BJ (cell line): Measurements from ENCODE around the gene PDE10A. TPM values are rescaled to one million over a fixed set of nuclear protein-coding genes. Genes with fewer than 3 reads are reported as not detected.

Experiments
- CTCF ChIA-PET: fragments of 350-600 bp; formaldehyde crosslinking; extraction: SDS; loops from one replicate; lab custom pipeline; 2021; ENCODE audit warnings: antibody characterized with exemption, inconsistent platforms; lab: Yijun Ruan, JAX
- POLR2A ChIA-PET: fragments of 300-600 bp; sonication (Branson Sonifier 250); formaldehyde crosslinking; extraction: SDS; loops from one replicate; lab custom pipeline; 2021; ENCODE audit warnings: antibody characterized with exemption; lab: Charles Lee
- DNase-seq: peaks from one replicate; pipeline ENCODE4 v3.0.0-alpha.2; 2011; ENCODE audit warnings: low read depth
- H3K27me3 ChIP-seq: 2 replicates; pipeline ENCODE4 v1.6.0; 2011; ENCODE audit warnings: low read length; ENCODE audit not compliant: control insufficient read depth, insufficient read depth
- H3K36me3 ChIP-seq: 2 replicates; pipeline ENCODE4 v1.5.1; 2011; ENCODE audit warnings: low read length; ENCODE audit not compliant: control insufficient read depth, insufficient read depth
- H3K4me3 ChIP-seq: 2 replicates; pipeline ENCODE4 v1.5.1; 2011; ENCODE audit warnings: low read depth, mild to moderate bottlenecking, control low read depth, low read length
- polyA plus RNA-seq: library from polyadenylated mRNA; depleted of rRNA; stranded (reverse); fragments of >200 nt; gene quantifications from 2 replicates; pipeline ENCODE4 v1.2.3, GENCODE V29; 2011
- TF ChIP-seq, protein P1 (sequence below): IDR thresholded peaks from 2 replicates; pipeline ENCODE4 v1.5.1; 2011; ENCODE audit warnings: low read depth, mild to moderate bottlenecking, control low read depth, inconsistent platforms, low read length, moderate library complexity; ENCODE audit not compliant: insufficient read depth

PDE10A gene
- polyA plus RNA-seq, 1 experiment = 0.36 TPM

GRCh38 chr6:165543781-165544180 lies 119.3 kb downstream of the PDE10A start:
- no peaks in the 10 kb centered on the region for H3K27me3 ChIP-seq
- H3K36me3 ChIP-seq = no peaks in the 10 kb centered on the region
- ChIA-PET POLR2A (no interaction called here), CTCF (no interaction called here)
- TF ChIP-seq, protein P1, sequence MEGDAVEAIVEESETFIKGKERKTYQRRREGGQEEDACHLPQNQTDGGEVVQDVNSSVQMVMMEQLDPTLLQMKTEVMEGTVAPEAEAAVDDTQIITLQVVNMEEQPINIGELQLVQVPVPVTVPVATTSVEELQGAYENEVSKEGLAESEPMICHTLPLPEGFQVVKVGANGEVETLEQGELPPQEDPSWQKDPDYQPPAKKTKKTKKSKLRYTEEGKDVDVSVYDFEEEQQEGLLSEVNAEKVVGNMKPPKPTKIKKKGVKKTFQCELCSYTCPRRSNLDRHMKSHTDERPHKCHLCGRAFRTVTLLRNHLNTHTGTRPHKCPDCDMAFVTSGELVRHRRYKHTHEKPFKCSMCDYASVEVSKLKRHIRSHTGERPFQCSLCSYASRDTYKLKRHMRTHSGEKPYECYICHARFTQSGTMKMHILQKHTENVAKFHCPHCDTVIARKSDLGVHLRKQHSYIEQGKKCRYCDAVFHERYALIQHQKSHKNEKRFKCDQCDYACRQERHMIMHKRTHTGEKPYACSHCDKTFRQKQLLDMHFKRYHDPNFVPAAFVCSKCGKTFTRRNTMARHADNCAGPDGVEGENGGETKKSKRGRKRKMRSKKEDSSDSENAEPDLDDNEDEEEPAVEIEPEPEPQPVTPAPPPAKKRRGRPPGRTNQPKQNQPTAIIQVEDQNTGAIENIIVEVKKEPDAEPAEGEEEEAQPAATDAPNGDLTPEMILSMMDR = no peak
- DNase-seq = no peak
- H3K4me3 ChIP-seq = no peak overlapping the region

DNA sequence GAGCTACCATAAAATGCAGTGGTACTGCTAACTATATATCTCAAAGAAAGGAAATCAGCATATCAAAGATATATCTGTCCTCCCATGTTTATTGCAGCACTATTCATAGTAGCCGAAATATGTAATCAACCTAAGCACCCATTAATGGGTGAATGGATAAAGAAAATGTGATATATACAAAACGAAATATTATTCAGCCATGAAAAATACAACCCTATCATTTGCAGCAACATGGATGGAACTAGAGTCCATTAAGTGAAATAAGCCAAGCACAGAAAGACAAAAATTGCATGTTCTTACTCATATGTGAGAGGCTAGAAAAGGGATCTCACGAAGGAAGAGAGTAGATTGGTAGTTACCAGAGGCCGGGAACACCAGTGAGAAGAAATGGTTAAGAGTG lies 126.1 kb downstream of the PDE10A start:
- ChIA-PET POLR2A (no interaction called here), CTCF (no interaction called here)
- Histone ChIP-seq H3K4me3 (no peak overlapping the region), H3K36me3 (no peaks in the 10 kb centered on the region), H3K27me3 (no peaks in the 10 kb centered on the region)
- no peak for DNase-seq
- TF ChIP-seq, protein P1 = no peak

- no peaks in the 10 kb centered on the region for H3K36me3 ChIP-seq
- no peak overlapping the region for H3K4me3 ChIP-seq
- TF ChIP-seq, protein P1 = no peak
- POLR2A ChIA-PET = no interaction called here
- DNase-seq = no peak
- CTCF ChIA-PET = no interaction called here
- H3K27me3 ChIP-seq = no peaks in the 10 kb centered on the region
Observed at GRCh38 chr6:165519316-165519715, 143.7 kb downstream of the PDE10A start.

DNA sequence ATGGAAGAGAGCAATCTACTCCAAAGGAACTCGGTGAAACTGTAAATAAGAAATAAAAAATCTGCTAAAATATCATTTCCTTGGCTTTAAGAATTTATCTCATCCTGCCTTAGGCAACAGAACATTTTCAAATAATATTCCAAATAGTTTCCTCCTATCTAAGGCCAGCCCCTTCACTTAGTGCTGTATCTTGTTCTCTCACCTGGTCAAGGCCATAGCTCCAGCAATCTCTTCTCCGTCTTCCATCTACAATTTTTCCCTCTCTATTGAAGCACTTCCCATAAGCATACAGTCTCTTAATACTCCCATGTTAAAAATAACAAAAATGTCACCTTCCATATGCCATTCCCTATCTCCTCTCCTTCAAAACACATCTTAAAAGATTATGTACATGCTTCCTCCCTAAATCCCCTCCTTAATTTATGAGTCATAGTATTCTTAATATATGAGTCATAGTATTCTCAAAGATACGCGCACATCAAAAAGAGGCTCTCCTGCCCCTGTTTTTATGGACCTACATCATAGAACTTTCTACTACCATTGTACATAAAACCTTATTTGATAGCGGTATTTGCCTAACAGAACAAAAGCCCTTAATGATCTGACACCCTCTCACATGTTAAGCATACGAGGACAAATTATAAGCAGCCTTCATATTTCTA lies 146.9 kb downstream of the PDE10A start:
- CTCF ChIA-PET = no interaction called here
- H3K27me3 ChIP-seq = no peaks in the 10 kb centered on the region
- POLR2A ChIA-PET = no interaction called here
- DNase-seq = no peak
- H3K4me3 ChIP-seq = no peak overlapping the region
- no peaks in the 10 kb centered on the region for H3K36me3 ChIP-seq
- TF ChIP-seq, protein P1 = no peak

DNA sequence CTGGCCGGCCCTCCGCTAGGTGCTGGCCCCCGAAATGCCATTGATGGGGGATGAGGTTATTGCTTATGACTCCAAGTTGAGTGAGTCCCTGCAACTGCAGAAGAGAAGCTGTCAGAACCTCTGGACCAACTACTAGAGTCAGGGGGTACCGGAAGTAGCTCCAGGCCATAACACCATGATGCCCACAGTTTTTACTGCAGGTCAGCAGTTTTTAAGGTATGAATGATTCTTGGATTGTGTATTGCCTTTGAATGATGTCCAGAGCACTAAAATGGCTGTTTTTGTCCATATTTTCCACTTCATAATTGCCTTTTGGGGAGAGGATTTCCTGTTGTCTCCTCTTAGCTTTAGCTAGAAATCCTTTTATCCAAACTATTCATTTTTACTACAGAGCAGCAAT lies 148.4 kb downstream of the PDE10A start:
- H3K36me3 ChIP-seq = no peaks in the 10 kb centered on the region
- CTCF ChIA-PET = no interaction called here
- no peaks in the 10 kb centered on the region for H3K27me3 ChIP-seq
- no peak overlapping the region for H3K4me3 ChIP-seq
- POLR2A ChIA-PET = no interaction called here
- no peak for DNase-seq
- TF ChIP-seq, protein P1 = no peak
